ENCODE measurements around the gene BCAT1.

- TF ChIP-seq POLR2A (IDR thresholded peaks at IDR 0.05; ENCODE audit: low read depth, low read length) (no peak), TAF1 (IDR thresholded peaks at IDR 0.05; ENCODE audit: borderline replicate concordance, low read depth, low read length) (no peak)
These were observed 103.3 kb downstream of the BCAT1 start for GRCh38 chr12:24845615-24846014.
